ENCODE measurements around the gene CTNNA3.

The CTNNA3 gene

GRCh38 chr10:66180581-66181318, 1515.2 kb downstream of the CTNNA3 start:
- FAIRE-seq, result peak; percentile 93

- no peak for FAIRE-seq
Measured at GRCh38 chr10:66180021-66180420, 1516.0 kb downstream of the CTNNA3 start.

GRCh38 chr10:66176772-66177171, 1519.2 kb downstream of the CTNNA3 start:
- FAIRE-seq, result no peak

GRCh38 chr10:66167816-66168215, 1528.2 kb downstream of the CTNNA3 start:
- no peak for FAIRE-seq

GRCh38 chr10:66162560-66163143, 1533.3 kb downstream of the CTNNA3 start:
- FAIRE-seq, result no peak

GRCh38 chr10:66151346-66151745, 1544.6 kb downstream of the CTNNA3 start:
- no peak for FAIRE-seq

- FAIRE-seq, result no peak
Measured at GRCh38 chr10:66148312-66148711, 1547.7 kb downstream of the CTNNA3 start.

- peak; percentile 13 for FAIRE-seq
Measured at GRCh38 chr10:66144016-66144415, 1552.0 kb downstream of the CTNNA3 start.

- FAIRE-seq, result no peak
Measured at GRCh38 chr10:66102756-66103155, 1593.2 kb downstream of the CTNNA3 start.

GRCh38 chr10:66098595-66099480, 1597.2 kb downstream of the CTNNA3 start:
- FAIRE-seq, result no peak

GRCh38 chr10:66095610-66096009, 1600.4 kb downstream of the CTNNA3 start:
- no peak for FAIRE-seq

GRCh38 chr10:66085906-66086305, 1610.1 kb downstream of the CTNNA3 start:
- no peak for FAIRE-seq

- FAIRE-seq, result no peak
Measured at GRCh38 chr10:66071907-66072306, 1624.1 kb downstream of the CTNNA3 start.

GRCh38 chr10:66058594-66058993, 1637.4 kb downstream of the CTNNA3 start:
- no peak for FAIRE-seq

GRCh38 chr10:66049335-66049734, 1646.7 kb downstream of the CTNNA3 start:
- FAIRE-seq, result no peak

GRCh38 chr10:66045859-66046258, 1650.1 kb downstream of the CTNNA3 start:
- FAIRE-seq, result no peak

- FAIRE-seq, result no peak
Measured at GRCh38 chr10:66041771-66042170, 1654.2 kb downstream of the CTNNA3 start.

- no peak for FAIRE-seq
Measured at GRCh38 chr10:66038623-66039022, 1657.4 kb downstream of the CTNNA3 start.

- no peak for FAIRE-seq
Measured at GRCh38 chr10:66026321-66026720, 1669.7 kb downstream of the CTNNA3 start.

- FAIRE-seq, result no peak
Measured at GRCh38 chr10:66025186-66025585, 1670.8 kb downstream of the CTNNA3 start.

- no peak for FAIRE-seq
Measured at GRCh38 chr10:66021423-66021822, 1674.6 kb downstream of the CTNNA3 start.

- FAIRE-seq, result no peak
Measured at GRCh38 chr10:66008221-66008620, 1687.8 kb downstream of the CTNNA3 start.

- no peak for FAIRE-seq
Measured at GRCh38 chr10:66006411-66006810, 1689.6 kb downstream of the CTNNA3 start.

- no peak for FAIRE-seq
Measured at GRCh38 chr10:65993451-65993850, 1702.5 kb downstream of the CTNNA3 start.
